Ascending aorta (tissue), 2 donors: ENCODE results near the gene MFSD12. TPM values are rescaled to one million over a fixed set of nuclear protein-coding genes. Genes with fewer than 3 reads are reported as not detected.

ENCODE experiments used
- DNase-seq, 2 donors: peaks; one replicate each; pipeline ENCODE4 v3.0.0-alpha.2; 2019; ENCODE audit warnings: low spot score in 2 of 2
- H3K27ac ChIP-seq, 2 donors: fragments of 200-600 bp; sonication (generic); one replicate each; pipeline ENCODE4 v1.5.1; 2016 to 2017; ENCODE audit warnings: mild to moderate bottlenecking in 1 of 2
- H3K27me3 ChIP-seq: fragments of 200-600 bp; sonication (generic); one replicate; pipeline ENCODE4 v1.5.1; 2017
- H3K36me3 ChIP-seq, 2 donors: fragments of 200-600 bp; sonication (generic); one replicate each; pipeline ENCODE4 v1.5.1; 2016
- H3K4me1 ChIP-seq, 2 donors: fragments of 200-600 bp; sonication (generic); one replicate each; pipeline ENCODE4 v1.5.1; 2016 to 2017; ENCODE audit warnings: mild to moderate bottlenecking in 1 of 2
- H3K4me3 ChIP-seq, 2 donors: fragments of 200-600 bp; sonication (generic); one replicate each; pipeline ENCODE4 v1.5.1; 2016 to 2017; ENCODE audit warnings: mild to moderate bottlenecking in 1 of 2
- H3K9me3 ChIP-seq, 2 donors: fragments of 200-600 bp; sonication (generic); one replicate each; pipeline ENCODE4 v1.5.1; 2016
- CTCF ChIP-seq, 3 experiments: fragments of 200-600 bp in 2 of 3; fragments of 450-650 bp in 1 of 3; sonication (generic) in 2 of 3; IDR thresholded peaks; one replicate each; pipeline ENCODE4 v1.5.1; 2016 to 2019; ENCODE audit warnings: antibody characterized with exemption in 3 of 3, mild to moderate bottlenecking in 1 of 3, moderate library complexity in 1 of 3
- intact Hi-C: fragments of 100-400 bp; cut with DNase I; formaldehyde crosslinking; loops from one replicate; pipeline ENCODE4 v1.15.1; 2023
- total RNA-seq: library from RNA; depleted of rRNA; stranded (reverse); fragments of >200 nt; gene quantifications from one replicate; pipeline ENCODE4 v1.1.0, GENCODE V29; 2016

MFSD12 gene
- total RNA-seq, 1 donor from 2014 or later = 133 TPM

DNA sequence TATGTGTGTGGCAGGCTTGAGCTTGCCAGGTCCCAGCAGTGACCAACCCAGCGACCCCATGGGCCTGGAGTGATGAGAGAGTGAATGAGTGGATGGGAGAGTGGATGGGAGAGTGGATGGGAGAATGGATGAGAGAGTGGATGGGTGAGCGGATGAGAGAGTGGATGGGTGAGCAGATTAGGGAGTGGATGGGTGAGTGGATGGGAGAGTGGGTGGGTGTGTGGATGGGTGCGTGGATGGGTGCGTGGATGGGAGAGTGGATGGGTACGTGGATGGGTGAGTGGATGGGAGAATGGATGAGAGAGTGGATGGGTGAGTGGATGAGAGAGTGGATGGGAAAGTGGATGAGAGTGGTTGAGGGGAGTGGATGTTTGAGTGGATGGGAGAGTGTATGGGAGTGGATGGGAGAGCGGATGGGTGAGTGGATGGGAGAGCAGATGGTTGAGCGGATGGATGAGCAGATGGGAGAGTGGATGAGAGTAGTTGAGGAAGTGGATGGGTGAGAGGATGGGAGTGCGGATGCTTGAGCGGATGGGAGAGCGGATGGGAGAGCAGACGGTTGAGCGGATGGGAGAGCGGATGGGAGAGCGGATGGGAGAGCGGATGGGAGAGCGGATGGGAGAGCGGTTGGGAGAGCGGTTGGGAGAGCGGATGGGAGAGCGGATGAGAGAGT is 28.7 kb downstream of the MFSD12 start:
- intact Hi-C loops = no loop called here
- H3K27me3 ChIP-seq = no peaks in the 10 kb centered on the region
- TF ChIP-seq CTCF (IDR thresholded peaks at IDR 0.05) = no peak
- H3K4me1 ChIP-seq = no peaks in the 10 kb centered on the region
- DNase-seq = no peak
- H3K36me3 ChIP-seq = peaks cover 69 to 71% of the 10 kb centered on the region in 2 donors
- no peak overlapping the region for H3K4me3 ChIP-seq
- no peak overlapping the region for H3K27ac ChIP-seq
- H3K9me3 ChIP-seq = no peaks in the 10 kb centered on the region

DNA sequence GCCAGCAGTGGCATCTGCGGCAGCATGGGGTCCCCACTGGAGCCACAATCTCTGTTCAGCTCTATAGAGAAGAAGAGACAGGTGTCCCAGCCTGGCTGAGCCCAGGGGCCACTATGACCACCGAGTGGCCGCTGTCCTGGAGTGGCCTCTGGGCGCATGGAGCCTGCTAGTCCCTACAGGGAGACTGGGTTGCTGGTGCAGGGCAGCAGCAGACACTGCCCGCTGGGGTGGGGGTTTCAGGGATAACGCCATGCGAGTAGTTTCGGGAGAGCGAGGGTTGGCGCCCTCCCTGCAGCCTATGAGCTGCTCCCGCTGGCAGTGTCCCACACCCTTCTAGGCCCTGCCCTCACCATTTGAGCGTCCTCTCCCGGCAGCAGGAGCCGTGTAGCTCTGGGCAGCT is 29.3 kb downstream of the MFSD12 start:
- intact Hi-C loops = no loop called here
- DNase-seq = no peak
- no peaks in the 10 kb centered on the region for H3K4me1 ChIP-seq
- H3K36me3 ChIP-seq = peaks cover 69 to 71% of the 10 kb centered on the region in 2 donors
- no peak overlapping the region for H3K27ac ChIP-seq
- H3K9me3 ChIP-seq = no peaks in the 10 kb centered on the region
- H3K27me3 ChIP-seq = no peaks in the 10 kb centered on the region
- no peak for TF ChIP-seq CTCF (IDR thresholded peaks at IDR 0.05)
- H3K4me3 ChIP-seq = no peak overlapping the region

DNA sequence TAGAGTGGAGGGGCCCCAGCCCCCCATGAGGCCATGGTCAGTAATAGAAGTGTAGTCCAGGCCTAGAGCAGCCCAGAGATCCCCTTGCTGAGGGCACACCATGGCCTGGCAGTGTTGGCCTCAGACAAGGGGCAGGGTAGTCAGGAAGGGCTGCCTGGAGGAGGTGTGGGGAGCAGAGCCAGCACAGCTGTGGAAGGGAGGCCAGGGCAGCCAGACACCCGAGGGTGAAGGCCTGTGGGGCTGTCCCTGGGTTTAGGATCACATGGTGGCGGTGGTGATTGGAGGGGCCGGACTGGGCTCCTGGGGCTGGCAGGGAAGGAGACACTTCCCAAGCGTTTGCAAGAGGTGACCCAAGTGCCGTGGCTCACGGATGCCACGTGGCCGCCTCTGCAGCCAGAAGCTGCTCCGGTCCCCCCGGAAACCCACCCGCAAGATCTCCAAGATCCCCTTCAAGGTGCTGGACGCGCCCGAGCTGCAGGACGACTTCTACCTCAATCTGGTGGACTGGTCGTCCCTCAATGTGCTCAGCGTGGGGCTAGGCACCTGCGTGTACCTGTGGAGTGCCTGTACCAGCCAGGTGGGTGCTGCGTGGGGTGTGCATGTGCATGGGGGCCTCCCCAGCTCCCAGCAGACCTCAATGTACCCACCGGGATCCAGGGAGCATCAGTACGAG is 30.0 kb downstream of the MFSD12 start:
- intact Hi-C loops = no loop called here
- Histone ChIP-seq H3K9me3 (no peaks in the 10 kb centered on the region), H3K27ac (no peak overlapping the region), H3K36me3 (peaks cover 65 to 68% of the 10 kb centered on the region in 2 donors), H3K27me3 (no peaks in the 10 kb centered on the region), H3K4me3 (no peak overlapping the region), H3K4me1 (no peaks in the 10 kb centered on the region)
- DNase-seq = no peak
- no peak for TF ChIP-seq CTCF (IDR thresholded peaks at IDR 0.05)

GRCh38 chr19:3526507-3527237 is 30.7 kb downstream of the MFSD12 start:
- Histone ChIP-seq H3K36me3 (peaks cover 58 to 67% of the 10 kb centered on the region in 2 donors), H3K9me3 (no peaks in the 10 kb centered on the region), H3K4me1 (no peaks in the 10 kb centered on the region), H3K4me3 (no peak overlapping the region), H3K27me3 (no peaks in the 10 kb centered on the region), H3K27ac (no peak overlapping the region)
- TF ChIP-seq CTCF (IDR thresholded peaks at IDR 0.05) = no peak
- intact Hi-C loops = no loop called here
- no peak for DNase-seq

DNA sequence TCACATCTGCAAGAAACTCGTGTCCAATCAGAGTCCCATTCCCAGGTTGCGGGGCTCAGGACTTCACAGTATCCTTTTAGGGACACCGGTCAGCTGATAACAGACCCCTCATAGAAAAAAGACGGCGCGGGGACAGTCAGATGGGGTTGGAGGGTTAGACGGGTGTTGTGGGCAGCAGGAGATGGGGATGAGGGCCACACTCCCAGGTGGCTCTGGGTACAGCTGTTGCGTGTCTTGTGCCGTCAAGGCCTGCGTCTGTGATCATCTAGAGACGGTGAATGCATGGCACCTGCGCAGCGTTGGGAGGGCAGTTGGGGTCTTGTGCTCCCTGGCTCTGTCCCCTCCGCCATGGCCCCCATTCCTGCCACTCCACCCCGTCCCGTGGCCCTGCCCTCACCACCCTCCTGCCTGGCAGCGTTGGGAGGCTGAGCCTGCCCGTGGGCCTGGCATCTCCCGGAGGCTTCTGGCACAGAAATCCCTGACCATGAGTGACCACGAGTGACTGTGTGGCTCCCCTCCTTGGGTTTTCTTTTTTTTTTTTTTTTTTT is 32.4 kb downstream of the MFSD12 start:
- TF ChIP-seq CTCF (IDR thresholded peaks at IDR 0.05) = no peak
- DNase-seq = no peak
- Histone ChIP-seq H3K36me3 (peaks cover 48 to 61% of the 10 kb centered on the region in 2 donors), H3K4me3 (no peak overlapping the region), H3K9me3 (no peaks in the 10 kb centered on the region), H3K27ac (no peak overlapping the region), H3K27me3 (no peaks in the 10 kb centered on the region), H3K4me1 (no peaks in the 10 kb centered on the region)
- intact Hi-C loops = no loop called here
